Transverse colon (tissue), 3 donors: Measurements from ENCODE around the gene ZNF33B.

Source experiments
- CTCF ChIP-seq, 5 experiments: fragments of 200-600 bp in 3 of 5; fragments of 450-650 bp in 2 of 5; sonication (generic) in 3 of 5; IDR thresholded peaks; 1 replicate in 2 of 5; 2 replicates in 3 of 5; pipeline ENCODE4 v1.5.1; 2016 to 2017; ENCODE audit warnings: antibody characterized with exemption in 5 of 5, inconsistent platforms in 3 of 5, mild to moderate bottlenecking in 2 of 5, moderate library complexity in 1 of 5
- EP300 ChIP-seq: sonication (generic); formaldehyde crosslinking; IDR thresholded peaks from one replicate; pipeline ENCODE4 v1.6.1; 2017; ENCODE audit warnings: antibody characterized with exemption, low read depth

- TF ChIP-seq CTCF (IDR thresholded peaks at IDR 0.05) (no peak), EP300 (no peak)
Observed at GRCh38 chr10:42632564-42632963, 5.8 kb downstream of the ZNF33B start.
